Right lung (tissue), 5 donors: ENCODE data around the gene GTF2A1. TPM values are rescaled to one million over a fixed set of nuclear protein-coding genes. Genes with fewer than 3 reads are reported as not detected.
"Not testable (repeated sequence)": the region's sequence is repeated elsewhere in the genome, so short reads cannot be mapped to it uniquely, and the experiment has no call there.

Source experiments
- DNase-seq, 2 donors: peaks; one replicate each; pipeline ENCODE4 v3.0.0-alpha.2; 2013
- polyA plus RNA-seq, 5 donors: library from polyadenylated mRNA; unstranded; fragments of 120-200 nt; gene quantifications; one replicate each; pipeline versions ENCODE4 v1.2.1 to v1.2.3, GENCODE V29; 2013; ENCODE audit warnings: inconsistent platforms in 1 of 5, low replicate concordance in 1 of 5; ENCODE audit not compliant: insufficient read length in 5 of 5, insufficient read depth in 1 of 5

The GTF2A1 gene
- polyA plus RNA-seq, 5 donors, result 22.1 to 39.5 (median 35.6) TPM

- DNase-seq, result no peak
Observed at GRCh38 chr14:81235096-81235495, 14.3 kb upstream of the GTF2A1 start.

GRCh38 chr14:81234278-81234677 is 13.5 kb upstream of the GTF2A1 start:
- peak in 1 of 2 donors; percentile 29 for DNase-seq

GRCh38 chr14:81233615-81234014 is 12.9 kb upstream of the GTF2A1 start:
- DNase-seq, result no peak

GRCh38 chr14:81231540-81231939 is 10.8 kb upstream of the GTF2A1 start:
- DNase-seq, result no peak

GRCh38 chr14:81224222-81224621 is 3.5 kb upstream of the GTF2A1 start:
- no peak for DNase-seq

GRCh38 chr14:81223788-81224187 is 3.0 kb upstream of the GTF2A1 start:
- not testable (repeated sequence) for DNase-seq

- DNase-seq, result no peak
Observed at GRCh38 chr14:81222691-81223090, 1.9 kb upstream of the GTF2A1 start.

- DNase-seq, result no peak
Observed at GRCh38 chr14:81222126-81222525, 1.4 kb upstream of the GTF2A1 start.

GRCh38 chr14:81221579-81222102 is 882 bp upstream of the GTF2A1 start:
- DNase-seq, result no peak

- no peak for DNase-seq
Observed at GRCh38 chr14:81220580-81220829, 254 bp downstream of the GTF2A1 start.

- no peak for DNase-seq
Observed at GRCh38 chr14:81219759-81220579, 790 bp downstream of the GTF2A1 start.

- peak; percentile 92 to 96 for DNase-seq
Observed at GRCh38 chr14:81219210-81219758, 1.5 kb downstream of the GTF2A1 start.

- DNase-seq, result no peak
Observed at GRCh38 chr14:81211844-81212243, 8.9 kb downstream of the GTF2A1 start.

- DNase-seq, result no peak
Observed at GRCh38 chr14:81209167-81209836, 11.5 kb downstream of the GTF2A1 start.

- no peak for DNase-seq
Observed at GRCh38 chr14:81208489-81208888, 12.3 kb downstream of the GTF2A1 start.

- no peak for DNase-seq
Observed at GRCh38 chr14:81206115-81206514, 14.6 kb downstream of the GTF2A1 start.

- DNase-seq, result no peak
Observed at GRCh38 chr14:81205639-81206038, 15.1 kb downstream of the GTF2A1 start.

GRCh38 chr14:81200054-81200453 is 20.7 kb downstream of the GTF2A1 start:
- DNase-seq, result no peak

GRCh38 chr14:81199084-81199483 is 21.7 kb downstream of the GTF2A1 start:
- DNase-seq, result no peak

- no peak for DNase-seq
Observed at GRCh38 chr14:81198651-81199050, 22.1 kb downstream of the GTF2A1 start.

- DNase-seq, result no peak
Observed at GRCh38 chr14:81193924-81194633, 26.7 kb downstream of the GTF2A1 start.

GRCh38 chr14:81192594-81192993 is 28.2 kb downstream of the GTF2A1 start:
- no peak for DNase-seq
